K562 (cell line): ENCODE data around the gene TEPSIN. TPM values are rescaled to one million over a fixed set of nuclear protein-coding genes. Genes with fewer than 3 reads are reported as not detected.
A peak's percentile ranks its signal among the peaks of the same experiment; 100 is the strongest.

ENCODE experiments used
- CC2D1A ChIP-seq: fragments of 450-650 bp; IDR thresholded peaks from 2 replicates; pipeline ENCODE4 v1.6.1; 2017; ENCODE audit warnings: mild to moderate bottlenecking
- CHCHD3 ChIP-seq: fragments of 250-450 bp; sonication (Bioruptor Pico); IDR thresholded peaks from 2 replicates; pipeline ENCODE4 v2.1.2; 2022; ENCODE audit warnings: mild to moderate bottlenecking
- CTBP1 ChIP-seq: fragments of 450-650 bp; IDR thresholded peaks from 2 replicates; pipeline ENCODE4 v1.6.1; 2016; ENCODE audit warnings: borderline replicate concordance
- EZH2 ChIP-seq: IDR thresholded peaks from 2 replicates; pipeline ENCODE4 v1.6.1; 2012; ENCODE audit warnings: low read depth, mild to moderate bottlenecking, inconsistent platforms, low read length, borderline replicate concordance
- GATA2 ChIP-seq: sonication (generic); formaldehyde crosslinking; IDR thresholded peaks from 2 replicates; pipeline ENCODE4 v1.4.0; 2020; ENCODE audit warnings: mild to moderate bottlenecking, missing genetic modification reagents
- HOXB6 ChIP-seq: fragments of 250-450 bp; sonication (Bioruptor Pico); IDR thresholded peaks from 2 replicates; pipeline ENCODE4 v1.5.1; 2022; ENCODE audit warnings: mild to moderate bottlenecking, borderline replicate concordance
- KAT8 ChIP-seq: fragments of 450-650 bp; IDR thresholded peaks from 2 replicates; pipeline ENCODE4 v1.6.1; 2016; ENCODE audit warnings: low read depth, mild to moderate bottlenecking
- MYBL2 ChIP-seq, 2 experiments: fragments of 450-650 bp in 1 of 2; sonication (generic) in 1 of 2; formaldehyde crosslinking in 1 of 2; IDR thresholded peaks; 2 replicates each; pipeline versions ENCODE4 v1.6.1 to v1.8.1; 2017 to 2022; ENCODE audit warnings: borderline replicate concordance in 1 of 2, inconsistent platforms in 1 of 2, low read depth in 1 of 2, mild to moderate bottlenecking in 1 of 2, missing genetic modification reagents in 1 of 2, moderate library complexity in 1 of 2
- REST ChIP-seq, 2 experiments: fragments of 450-650 bp; formaldehyde crosslinking in 1 of 2; IDR thresholded peaks; 2 replicates each; pipeline versions ENCODE4 v1.4.0 to v1.6.1; 2014 to 2020; ENCODE audit warnings: mild to moderate bottlenecking in 2 of 2, borderline replicate concordance in 1 of 2, low read depth in 1 of 2
- SMARCE1 ChIP-seq: fragments of 450-650 bp; IDR thresholded peaks from 2 replicates; pipeline ENCODE4 v1.7.1; 2016; ENCODE audit warnings: mild to moderate bottlenecking
- TAF15 ChIP-seq: fragments of 200-400 bp; formaldehyde crosslinking; IDR thresholded peaks from 2 replicates; pipeline ENCODE4 v1.6.1; 2017; ENCODE audit warnings: mild to moderate bottlenecking, low read depth, low read length, moderate library complexity
- TAF7 ChIP-seq: fragments of 450-650 bp; IDR thresholded peaks from 2 replicates; pipeline ENCODE4 v1.6.1; 2016; ENCODE audit warnings: missing genetic modification characterization, missing compliant biosample characterization
- TEAD2 ChIP-seq: fragments of 450-650 bp; IDR thresholded peaks from 2 replicates; pipeline ENCODE4 v1.6.1; 2016; ENCODE audit warnings: missing genetic modification characterization, control low read depth, missing compliant biosample characterization
- ZBTB1 ChIP-seq: sonication (generic); formaldehyde crosslinking; IDR thresholded peaks from 2 replicates; pipeline ENCODE4 v1.8.1; 2023; ENCODE audit warnings: missing genetic modification reagents, low read depth, mild to moderate bottlenecking, borderline replicate concordance
- ZBTB43 ChIP-seq: sonication (generic); formaldehyde crosslinking; IDR thresholded peaks from 2 replicates; pipeline ENCODE4 v1.8.0; 2023; ENCODE audit warnings: mild to moderate bottlenecking, missing genetic modification reagents
- ZBTB7A ChIP-seq: IDR thresholded peaks from 2 replicates; pipeline ENCODE4 v1.6.1; 2011; ENCODE audit warnings: low read depth, mild to moderate bottlenecking, low read length, moderate library complexity, borderline replicate concordance; ENCODE audit not compliant: control insufficient read depth
- ZFPM2 ChIP-seq: fragments of 250-450 bp; sonication (Bioruptor Pico); IDR thresholded peaks from 2 replicates; pipeline ENCODE4 v1.5.1; 2022; ENCODE audit warnings: mild to moderate bottlenecking
- ZFX ChIP-seq: sonication (generic); formaldehyde crosslinking; IDR thresholded peaks from 2 replicates; pipeline ENCODE4 v1.8.0; 2022; ENCODE audit warnings: mild to moderate bottlenecking, missing genetic modification reagents, moderate library complexity
- ZNF184 ChIP-seq: sonication (generic); formaldehyde crosslinking; IDR thresholded peaks from 2 replicates; pipeline ENCODE4 v1.5.0; 2020; ENCODE audit warnings: missing genetic modification reagents
- polyA plus RNA-seq, 8 experiments: library from polyadenylated mRNA; depleted of rRNA in 4 of 8; stranded (reverse) in 5 of 8; unstranded in 3 of 8; fragments of >200 nt; fragmentation: Nextera tagmentation in 2 of 8; fragmentation: Illumina TruSeq in 1 of 8; extraction: Ambion mirVana in 2 of 8; extraction: Trizol in 1 of 8; gene quantifications; 2 replicates each; pipeline versions ENCODE4 v1.2.1 to v1.2.3, GENCODE V29; 2011 to 2014; ENCODE audit warnings: inconsistent platforms in 1 of 8, missing spikeins in 1 of 8
- total RNA-seq, 7 experiments: library from RNA; depleted of rRNA in 6 of 7; stranded (reverse); fragments of >200 nt in 6 of 7; fragmentation: Illumina TruSeq in 2 of 7; extraction: Trizol in 2 of 7; gene quantifications; 2 replicates each; pipeline versions ENCODE4 v1.2.1 to v1.2.3, GENCODE V29; 2011 to 2021; ENCODE audit warnings: low replicate concordance in 1 of 7

The TEPSIN gene
- total and polyA plus RNA-seq, 9 of the 15 experiments (the other 6 are each of a cell fraction or from before 2014, with no cell fraction given), result 0.80 to 29.8 (median 5.3) TPM

- TF ChIP-seq REST (IDR thresholded peaks at IDR 0.05; ENCODE audit: borderline replicate concordance) (no peak), REST (CRISPR knock-in tag; IDR thresholded peaks at IDR 0.05; ENCODE audit: low read depth) (no peak), ZBTB43 (CRISPR knock-in tag) (peak; percentile 43; the same call in 1 of the 2 replicates), ZFPM2 (CRISPR knock-in tag) (no peak), ZBTB7A (0 out of 2 replicates have a peak, but pooled peaks have one; percentile 32), HOXB6 (CRISPR knock-in tag) (no peak), GATA2 (peak; percentile 95), SMARCE1 (no peak), ZBTB1 (CRISPR knock-in tag) (no peak), TAF15 (no peak), ZNF184 (no peak), TAF7 (tag) (no peak), CHCHD3 (no peak), CC2D1A (no peak), EZH2 (no peak), TEAD2 (tag) (no peak), CTBP1 (peak; percentile 31; the same call in 1 of the 2 replicates), MYBL2 (IDR thresholded peaks at IDR 0.05; ENCODE audit: low read depth) (no peak), MYBL2 (CRISPR knock-in tag; IDR thresholded peaks at IDR 0.05; ENCODE audit: borderline replicate concordance) (no peak), KAT8 (no peak), ZFX (CRISPR knock-in tag) (peak; percentile 86)
These were observed 45.2 kb downstream of the TEPSIN start (continued) for GRCh38 chr17:81193470-81194224.
